Measurements from ENCODE around the gene ZCCHC14. TPM values are rescaled to one million over a fixed set of nuclear protein-coding genes. Genes with fewer than 3 reads are reported as not detected.
A peak's percentile ranks its signal among the peaks of the same experiment; 100 is the strongest.

ZCCHC14 gene
- 40.5 and 42.4 TPM in 2 replicates for total RNA-seq
- long read RNA-seq, partial matches to known transcripts: 2 of 13 reads
- long read RNA-seq, other reads (novel, unspliced or antisense): 11 of 13 reads

- peaks cover 2% of the 10 kb centered on the region for H3K36me3 Mint-ChIP-seq (ENCODE audit: insufficient read depth)
- H3K27me3 Mint-ChIP-seq: no peaks in the 10 kb centered on the region
- peak; percentile 98 for DNase-seq (ENCODE audit: low spot score, unreplicated experiment)
- peak within 1 kb of the TSS; percentile 96 for H3K27ac Mint-ChIP-seq
- TF ChIP-seq, protein P1, sequence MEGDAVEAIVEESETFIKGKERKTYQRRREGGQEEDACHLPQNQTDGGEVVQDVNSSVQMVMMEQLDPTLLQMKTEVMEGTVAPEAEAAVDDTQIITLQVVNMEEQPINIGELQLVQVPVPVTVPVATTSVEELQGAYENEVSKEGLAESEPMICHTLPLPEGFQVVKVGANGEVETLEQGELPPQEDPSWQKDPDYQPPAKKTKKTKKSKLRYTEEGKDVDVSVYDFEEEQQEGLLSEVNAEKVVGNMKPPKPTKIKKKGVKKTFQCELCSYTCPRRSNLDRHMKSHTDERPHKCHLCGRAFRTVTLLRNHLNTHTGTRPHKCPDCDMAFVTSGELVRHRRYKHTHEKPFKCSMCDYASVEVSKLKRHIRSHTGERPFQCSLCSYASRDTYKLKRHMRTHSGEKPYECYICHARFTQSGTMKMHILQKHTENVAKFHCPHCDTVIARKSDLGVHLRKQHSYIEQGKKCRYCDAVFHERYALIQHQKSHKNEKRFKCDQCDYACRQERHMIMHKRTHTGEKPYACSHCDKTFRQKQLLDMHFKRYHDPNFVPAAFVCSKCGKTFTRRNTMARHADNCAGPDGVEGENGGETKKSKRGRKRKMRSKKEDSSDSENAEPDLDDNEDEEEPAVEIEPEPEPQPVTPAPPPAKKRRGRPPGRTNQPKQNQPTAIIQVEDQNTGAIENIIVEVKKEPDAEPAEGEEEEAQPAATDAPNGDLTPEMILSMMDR (IDR thresholded peaks at IDR 0.05; ENCODE audit: unreplicated experiment): no peak
- H3K4me3 Mint-ChIP-seq (ENCODE audit: low read depth): peak within 1 kb of the TSS; percentile 74
- peaks cover 24% of the 10 kb centered on the region for H3K4me1 Mint-ChIP-seq (ENCODE audit: low read depth)
- no peaks in the 10 kb centered on the region for H3K9me3 Mint-ChIP-seq (ENCODE audit: low read depth)
Observed at GRCh38 chr16:87492721-87493607, at the start of gene ZCCHC14. Gene ZCCHC14, minus strand, starts transcription at chr16:87493024. Its CDS starts 786 bp downstream, at chr16:87492238.

GRCh38 chr16:87541872-87542234 lies 49.0 kb upstream of the ZCCHC14 start:
- peaks cover 8% of the 10 kb centered on the region for H3K4me1 Mint-ChIP-seq (ENCODE audit: low read depth)
- DNase-seq (ENCODE audit: low spot score, unreplicated experiment): no peak
- H3K27me3 Mint-ChIP-seq: peaks cover 21% of the 10 kb centered on the region
- peaks cover 9% of the 10 kb centered on the region for H3K9me3 Mint-ChIP-seq (ENCODE audit: low read depth)
- H3K36me3 Mint-ChIP-seq (ENCODE audit: insufficient read depth): no peaks in the 10 kb centered on the region
- no peak overlapping the region for H3K27ac Mint-ChIP-seq
- H3K4me3 Mint-ChIP-seq (ENCODE audit: low read depth): no peak overlapping the region
- TF ChIP-seq, protein P1 (IDR thresholded peaks at IDR 0.05; ENCODE audit: unreplicated experiment): no peak

DNA sequence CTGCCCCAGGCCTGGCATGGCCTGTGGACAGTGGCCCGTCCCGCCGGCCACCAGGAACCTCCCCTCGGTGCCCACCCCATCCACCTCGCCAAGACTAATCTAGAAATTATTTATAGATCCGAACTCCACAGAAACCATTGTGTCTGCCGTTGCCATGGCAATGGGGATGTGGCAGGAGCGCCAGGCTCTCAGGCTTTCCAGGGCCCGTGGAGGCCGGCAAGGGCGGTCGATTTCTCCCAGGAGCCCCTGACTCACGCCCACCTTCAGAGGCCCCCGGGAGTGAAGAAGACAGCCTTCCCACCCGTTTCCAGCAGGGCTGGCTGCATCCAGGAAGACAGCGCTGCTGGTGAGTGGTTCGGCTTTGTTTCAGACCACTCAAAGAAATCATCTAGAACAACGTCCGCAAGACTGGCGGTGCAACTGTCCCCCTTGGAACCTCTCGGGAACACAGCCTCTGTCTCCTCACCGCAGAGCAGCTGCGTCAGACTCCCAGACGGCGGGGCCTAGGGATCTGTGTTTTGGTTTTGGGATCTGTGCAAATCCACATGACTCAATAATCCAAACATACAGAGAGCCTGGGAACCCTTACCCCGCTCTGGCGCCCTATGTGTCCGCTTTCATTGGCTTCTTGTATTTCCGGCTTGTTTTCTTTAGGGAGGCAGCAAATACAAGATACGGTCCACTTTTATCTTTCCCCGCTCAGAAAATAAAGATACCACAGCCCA lies 48.5 kb upstream of the ZCCHC14 start:
- Mint-ChIP-seq H3K27ac (no peak overlapping the region), H3K36me3 (ENCODE audit: insufficient read depth) (no peaks in the 10 kb centered on the region), H3K4me1 (ENCODE audit: low read depth) (peaks cover 8% of the 10 kb centered on the region), H3K27me3 (peaks cover 21% of the 10 kb centered on the region), H3K9me3 (ENCODE audit: low read depth) (peaks cover 5% of the 10 kb centered on the region), H3K4me3 (ENCODE audit: low read depth) (no peak overlapping the region)
- DNase-seq (ENCODE audit: low spot score, unreplicated experiment): no peak
- TF ChIP-seq, protein P1 (IDR thresholded peaks at IDR 0.05; ENCODE audit: unreplicated experiment): no peak

- Mint-ChIP-seq H3K9me3 (ENCODE audit: low read depth) (peaks cover under 1% of the 10 kb centered on the region), H3K4me1 (ENCODE audit: low read depth) (peaks cover 8% of the 10 kb centered on the region), H3K27me3 (peaks cover 21% of the 10 kb centered on the region), H3K36me3 (ENCODE audit: insufficient read depth) (no peaks in the 10 kb centered on the region), H3K4me3 (ENCODE audit: low read depth) (no peak overlapping the region), H3K27ac (no peak overlapping the region)
- DNase-seq (ENCODE audit: low spot score, unreplicated experiment): no peak
- TF ChIP-seq, protein P1 (IDR thresholded peaks at IDR 0.05; ENCODE audit: unreplicated experiment): no peak
Observed at GRCh38 chr16:87540897-87541146, 48.0 kb upstream of the ZCCHC14 start.

DNA sequence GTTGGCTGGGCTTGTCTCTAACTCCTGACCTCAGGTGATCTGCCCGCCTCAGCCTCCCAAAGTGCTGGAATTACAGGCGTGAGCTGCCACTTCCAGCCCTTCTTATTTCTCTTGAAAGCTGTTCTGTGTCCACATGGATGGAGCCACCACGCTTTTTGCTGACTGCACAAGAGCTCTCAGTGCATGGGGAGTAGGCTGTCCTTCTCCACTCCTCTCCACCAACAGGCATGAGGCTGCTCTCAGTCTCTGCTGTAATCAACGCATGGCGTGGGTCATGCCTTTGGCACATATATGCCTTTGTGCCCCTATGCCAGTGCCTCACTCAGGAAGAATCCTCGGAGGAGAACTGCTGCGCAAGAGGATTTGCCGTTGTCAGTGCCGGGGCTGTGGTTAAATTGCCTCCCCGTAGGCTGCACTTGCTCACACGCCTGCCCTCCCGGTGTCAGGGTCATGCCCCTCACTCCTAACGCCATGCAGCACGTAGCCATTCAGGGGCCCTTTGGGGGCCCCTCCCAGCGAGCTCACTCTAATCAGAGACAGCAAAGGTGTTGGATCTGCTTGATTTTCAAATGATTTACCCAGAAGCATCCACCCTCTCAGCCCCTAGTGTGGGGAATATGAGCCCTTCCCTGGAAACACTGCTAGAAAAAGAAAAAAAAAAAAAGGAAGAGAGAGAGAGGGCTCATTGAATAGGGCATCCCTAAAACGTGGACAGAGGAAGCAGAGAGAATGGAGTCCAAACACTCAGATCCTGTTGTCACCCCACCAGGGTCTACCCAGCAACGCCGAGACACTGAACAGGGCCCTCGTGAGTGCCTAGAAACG lies 47.5 kb upstream of the ZCCHC14 start:
- no peak for DNase-seq (ENCODE audit: low spot score, unreplicated experiment)
- no peaks in the 10 kb centered on the region for H3K36me3 Mint-ChIP-seq (ENCODE audit: insufficient read depth)
- no peak overlapping the region for H3K4me3 Mint-ChIP-seq (ENCODE audit: low read depth)
- TF ChIP-seq, protein P1 (IDR thresholded peaks at IDR 0.05; ENCODE audit: unreplicated experiment): no peak
- peaks cover 18% of the 10 kb centered on the region for H3K27me3 Mint-ChIP-seq
- peaks cover under 1% of the 10 kb centered on the region for H3K9me3 Mint-ChIP-seq (ENCODE audit: low read depth)
- peaks cover 8% of the 10 kb centered on the region for H3K4me1 Mint-ChIP-seq (ENCODE audit: low read depth)
- H3K27ac Mint-ChIP-seq: peak overlapping the region; percentile 13

Data from progenitor cell of endocrine pancreas (in vitro differentiated cells).